ENCODE results near the gene MESP2.
A peak's percentile ranks its signal among the peaks of the same experiment; 100 is the strongest.
"Not testable (repeated sequence)": the region's sequence is repeated elsewhere in the genome, so short reads cannot be mapped to it uniquely, and the experiment has no call there.

Gene MESP2

DNA sequence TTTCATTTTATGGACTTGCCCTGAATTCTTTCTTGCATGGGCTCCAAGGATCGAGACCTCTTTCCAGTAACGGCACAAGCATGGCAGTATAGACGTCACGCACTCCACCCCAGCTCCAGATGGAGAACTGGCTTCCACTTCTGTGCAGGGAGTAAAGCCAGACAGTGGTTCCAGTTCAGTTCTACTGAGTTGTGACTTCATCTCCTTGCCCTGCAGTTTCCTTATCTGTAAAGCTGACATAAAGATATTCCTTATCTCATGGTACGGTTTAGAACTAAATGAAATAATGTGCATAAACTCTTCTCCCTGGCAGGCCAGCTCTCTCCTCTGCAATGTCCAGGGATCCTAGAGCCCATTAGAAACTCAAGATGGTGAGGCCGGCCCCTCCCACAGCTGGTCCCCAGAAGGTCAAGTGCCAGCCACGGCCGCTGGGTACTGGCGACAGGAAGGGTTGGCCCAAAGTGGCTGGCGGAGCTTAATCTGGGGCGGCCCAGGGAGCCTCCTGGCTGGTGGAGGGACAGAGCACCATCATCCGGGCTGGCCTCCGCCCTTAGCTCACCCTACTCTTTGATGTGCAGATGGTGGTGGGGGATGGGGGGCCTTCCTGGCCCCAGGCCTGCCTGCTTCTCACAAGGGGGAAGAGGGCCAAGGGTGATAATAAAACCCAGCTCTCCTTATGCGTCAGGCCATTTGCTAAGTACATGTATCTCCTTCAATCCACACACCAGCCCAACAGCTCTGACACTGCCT, 7.2 kb downstream of the MESP2 start:
- TF ChIP-seq, protein P1, sequence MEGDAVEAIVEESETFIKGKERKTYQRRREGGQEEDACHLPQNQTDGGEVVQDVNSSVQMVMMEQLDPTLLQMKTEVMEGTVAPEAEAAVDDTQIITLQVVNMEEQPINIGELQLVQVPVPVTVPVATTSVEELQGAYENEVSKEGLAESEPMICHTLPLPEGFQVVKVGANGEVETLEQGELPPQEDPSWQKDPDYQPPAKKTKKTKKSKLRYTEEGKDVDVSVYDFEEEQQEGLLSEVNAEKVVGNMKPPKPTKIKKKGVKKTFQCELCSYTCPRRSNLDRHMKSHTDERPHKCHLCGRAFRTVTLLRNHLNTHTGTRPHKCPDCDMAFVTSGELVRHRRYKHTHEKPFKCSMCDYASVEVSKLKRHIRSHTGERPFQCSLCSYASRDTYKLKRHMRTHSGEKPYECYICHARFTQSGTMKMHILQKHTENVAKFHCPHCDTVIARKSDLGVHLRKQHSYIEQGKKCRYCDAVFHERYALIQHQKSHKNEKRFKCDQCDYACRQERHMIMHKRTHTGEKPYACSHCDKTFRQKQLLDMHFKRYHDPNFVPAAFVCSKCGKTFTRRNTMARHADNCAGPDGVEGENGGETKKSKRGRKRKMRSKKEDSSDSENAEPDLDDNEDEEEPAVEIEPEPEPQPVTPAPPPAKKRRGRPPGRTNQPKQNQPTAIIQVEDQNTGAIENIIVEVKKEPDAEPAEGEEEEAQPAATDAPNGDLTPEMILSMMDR (IDR thresholded peaks at IDR 0.05; ENCODE audit: low read depth, low read length), result no peak
- no peak overlapping the region for H3K4me3 ChIP-seq (replicated peaks in 1 of 2; ENCODE audit: low read depth in 2 of 2, low read length in 2 of 2)
- DNase-seq (ENCODE audit: low read depth in 2 of 2), result peak; percentile 37 to 92

DNA sequence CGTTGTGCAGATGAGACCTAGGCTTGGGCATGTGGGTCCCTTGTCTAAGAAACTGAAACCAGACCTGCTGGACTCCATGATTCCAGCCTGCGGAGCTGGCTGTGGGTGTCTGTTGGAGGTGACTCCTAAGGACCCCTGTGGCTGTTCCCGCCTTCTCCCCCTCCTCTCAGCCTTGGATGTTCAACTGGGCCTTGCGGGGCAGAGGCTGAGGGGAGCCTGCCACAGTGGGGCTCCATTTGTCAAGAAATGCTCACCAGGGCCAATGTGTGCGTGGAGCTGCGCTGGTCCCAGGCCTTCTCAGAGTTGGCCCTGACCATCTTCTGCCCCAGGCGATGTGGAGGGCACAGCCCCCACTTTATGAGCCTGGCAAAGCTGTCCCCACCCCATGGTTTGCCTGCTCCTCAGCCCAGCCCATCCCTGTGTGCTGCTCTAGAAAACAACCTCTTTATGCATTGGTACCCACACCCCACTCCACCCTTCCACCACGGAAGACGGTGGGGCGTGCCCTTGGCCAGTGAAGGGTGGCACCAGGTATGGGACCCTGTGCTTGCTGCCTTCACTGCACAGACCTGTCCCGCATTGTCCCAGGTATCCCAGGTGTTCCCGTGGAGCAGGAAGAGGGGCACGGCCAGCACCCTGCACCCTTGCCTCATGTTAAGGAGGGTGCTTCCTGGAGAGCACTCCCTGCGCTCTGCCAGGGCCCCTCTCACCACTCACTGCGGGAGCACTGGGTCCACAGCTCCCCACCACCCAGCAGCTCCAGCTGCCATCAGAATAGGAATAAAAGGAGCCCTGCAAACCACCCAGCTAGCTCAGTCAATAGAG, 7.9 kb downstream of the MESP2 start:
- no peak overlapping the region for H3K4me3 ChIP-seq (replicated peaks in 1 of 2; ENCODE audit: low read depth in 2 of 2, low read length in 2 of 2)
- DNase-seq (ENCODE audit: low read depth in 2 of 2), result peak in 1 of 2 donors; percentile 43
- TF ChIP-seq, protein P1 (IDR thresholded peaks at IDR 0.05; ENCODE audit: low read depth, low read length), result no peak

DNA sequence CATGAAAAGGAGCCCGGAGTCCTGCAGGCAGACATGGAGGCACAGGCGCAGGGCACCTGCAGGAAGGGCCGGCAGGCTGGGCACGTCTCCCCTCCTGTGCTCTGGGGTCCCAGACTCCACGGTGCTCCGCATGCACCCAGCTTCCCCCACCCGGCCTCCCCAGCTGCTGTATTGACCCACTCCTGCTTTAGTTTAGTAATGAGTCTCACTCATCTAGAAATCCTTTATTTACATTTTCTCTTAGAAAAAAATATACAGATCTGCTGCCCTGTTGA, 8.5 kb downstream of the MESP2 start:
- no peak overlapping the region for H3K4me3 ChIP-seq (replicated peaks in 1 of 2; ENCODE audit: low read depth in 2 of 2, low read length in 2 of 2)
- DNase-seq (ENCODE audit: low read depth in 2 of 2), result no peak
- TF ChIP-seq, protein P1 (IDR thresholded peaks at IDR 0.05; ENCODE audit: low read depth, low read length), result no peak

DNA sequence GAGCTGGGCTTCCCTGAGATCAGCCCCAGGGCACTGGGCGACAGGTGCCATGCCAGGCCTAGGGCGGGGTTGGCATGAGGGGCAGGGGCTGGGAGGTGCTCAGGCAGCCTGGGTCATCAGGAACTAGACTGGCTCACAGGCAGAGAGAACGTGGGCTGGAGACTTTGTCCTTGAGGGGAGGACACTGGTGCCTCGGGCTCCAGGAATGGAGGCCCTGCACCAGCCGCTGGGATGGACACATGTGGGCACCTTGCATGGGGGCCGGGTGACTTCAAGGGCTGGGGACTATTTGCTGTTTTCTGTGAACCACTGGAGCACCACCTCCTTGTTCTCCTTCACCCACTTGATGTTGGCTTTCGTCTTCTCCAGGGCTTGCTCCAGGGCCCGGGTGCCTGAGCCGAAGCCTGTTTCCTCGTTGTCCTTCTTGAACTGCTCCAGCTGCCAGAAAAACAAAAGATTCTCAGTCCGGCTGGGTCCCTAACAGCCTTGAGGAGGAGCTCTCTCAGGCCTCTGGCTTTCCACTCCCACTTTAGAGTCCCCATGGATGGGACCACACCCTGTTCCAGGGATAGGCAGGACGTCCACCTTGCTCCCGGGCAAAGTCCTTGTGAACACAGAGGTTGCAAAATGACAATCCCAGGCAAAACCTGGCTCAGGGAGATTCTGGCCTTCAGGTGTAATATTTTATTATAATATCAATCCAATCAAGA, 9.1 kb downstream of the MESP2 start:
- TF ChIP-seq, protein P1 (IDR thresholded peaks at IDR 0.05; ENCODE audit: low read depth, low read length), result no peak
- no peak for DNase-seq (ENCODE audit: low read depth in 2 of 2)
- H3K4me3 ChIP-seq (replicated peaks in 1 of 2; ENCODE audit: low read depth in 2 of 2, low read length in 2 of 2), result no peak overlapping the region

DNA sequence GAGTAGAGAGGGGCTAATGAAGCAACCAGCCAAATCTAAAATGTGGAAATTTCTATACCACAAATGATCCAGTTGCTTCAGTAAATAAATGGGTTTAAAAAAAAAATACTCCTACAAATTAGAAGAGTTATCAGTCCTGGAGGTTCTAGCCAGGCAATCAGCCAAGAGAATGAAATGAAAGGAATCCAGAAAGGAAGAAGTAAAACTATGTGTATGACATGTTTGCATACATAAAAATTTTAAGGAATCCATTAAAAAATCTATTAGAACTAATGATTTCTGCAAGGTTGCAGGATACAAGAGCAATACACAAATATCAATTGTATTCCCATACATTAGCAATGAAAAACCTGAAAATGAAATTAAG, 9.6 kb downstream of the MESP2 start:
- DNase-seq (ENCODE audit: low read depth in 2 of 2), result peak in 1 of 2 donors; percentile 74
- no peak overlapping the region for H3K4me3 ChIP-seq (replicated peaks in 1 of 2; ENCODE audit: low read depth in 2 of 2, low read length in 2 of 2)
- TF ChIP-seq, protein P1 (IDR thresholded peaks at IDR 0.05; ENCODE audit: low read depth, low read length), result no peak

DNA sequence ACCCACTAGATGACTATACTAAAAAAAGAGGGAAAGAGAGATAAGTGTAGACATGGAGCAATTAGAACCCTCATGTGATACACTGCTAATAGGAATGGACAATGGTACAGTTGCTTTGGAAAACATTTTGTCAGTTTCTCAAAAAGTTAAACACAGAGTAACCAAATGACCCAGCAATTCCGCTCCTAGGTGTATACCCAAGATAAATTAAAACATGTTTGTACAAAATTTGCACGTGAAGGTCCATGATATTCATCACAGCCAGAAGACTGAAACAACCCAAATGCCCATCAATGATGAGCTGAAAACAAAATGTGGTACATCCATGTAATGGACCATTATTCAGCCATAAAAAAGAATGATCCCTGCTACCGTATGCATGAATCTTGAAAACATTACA, 11.8 kb downstream of the MESP2 start:
- H3K4me3 ChIP-seq (replicated peaks in 1 of 2; ENCODE audit: low read depth in 2 of 2, low read length in 2 of 2), result no peak overlapping the region
- TF ChIP-seq, protein P1 (IDR thresholded peaks at IDR 0.05; ENCODE audit: low read depth, low read length), result no peak
- DNase-seq (ENCODE audit: low read depth in 2 of 2), result no peak

DNA sequence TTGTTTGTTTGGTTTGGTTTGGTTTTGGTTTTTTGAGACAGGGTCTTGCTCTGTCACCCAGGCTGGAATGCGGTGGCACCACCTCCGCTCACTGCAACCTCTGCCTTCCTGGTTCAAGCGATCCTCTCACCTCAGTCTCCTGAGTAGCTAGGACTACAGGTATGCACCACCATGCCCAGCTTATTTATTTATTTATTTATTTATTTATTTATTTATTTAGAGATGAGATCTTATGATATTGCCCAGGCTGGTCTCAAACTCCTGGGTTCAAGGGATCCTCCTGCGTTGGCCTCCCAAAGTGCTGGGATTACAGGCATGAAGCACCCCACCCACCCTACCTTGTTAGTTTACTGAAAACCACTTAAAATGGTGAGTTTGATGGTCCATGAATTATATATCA, 12.5 kb downstream of the MESP2 start:
- not testable (repeated sequence) for H3K4me3 ChIP-seq (replicated peaks in 1 of 2; ENCODE audit: low read depth in 2 of 2, low read length in 2 of 2); DNase-seq (ENCODE audit: low read depth in 2 of 2)

Data from cardiac fibroblast (primary cell).